Fibroblast of pulmonary artery (primary cell): Measurements from ENCODE around the gene PLXNB2.
"Not testable (repeated sequence)": the region's sequence is repeated elsewhere in the genome, so short reads cannot be mapped to it uniquely, and the experiment has no call there.

Experiments
- DNase-seq: peaks from one replicate; pipeline ENCODE4 v3.0.0-alpha.2; 2010; ENCODE audit warnings: low read depth
- H3K4me3 ChIP-seq: replicated peaks from 2 replicates; pipeline ENCODE4 v1.5.1; 2011; ENCODE audit warnings: low read depth, mild to moderate bottlenecking, control low read depth, low read length, moderate library complexity
- TF ChIP-seq, protein P1 (sequence below): IDR thresholded peaks from 2 replicates; pipeline ENCODE4 v1.5.1; 2011; ENCODE audit warnings: mild to moderate bottlenecking, control low read depth, low read length, inconsistent platforms; ENCODE audit errors: missing control alignments

Gene PLXNB2

GRCh38 chr22:50337262-50338041, 30.0 kb upstream of the PLXNB2 start:
- no peak overlapping the region for H3K4me3 ChIP-seq
- TF ChIP-seq, protein P1, sequence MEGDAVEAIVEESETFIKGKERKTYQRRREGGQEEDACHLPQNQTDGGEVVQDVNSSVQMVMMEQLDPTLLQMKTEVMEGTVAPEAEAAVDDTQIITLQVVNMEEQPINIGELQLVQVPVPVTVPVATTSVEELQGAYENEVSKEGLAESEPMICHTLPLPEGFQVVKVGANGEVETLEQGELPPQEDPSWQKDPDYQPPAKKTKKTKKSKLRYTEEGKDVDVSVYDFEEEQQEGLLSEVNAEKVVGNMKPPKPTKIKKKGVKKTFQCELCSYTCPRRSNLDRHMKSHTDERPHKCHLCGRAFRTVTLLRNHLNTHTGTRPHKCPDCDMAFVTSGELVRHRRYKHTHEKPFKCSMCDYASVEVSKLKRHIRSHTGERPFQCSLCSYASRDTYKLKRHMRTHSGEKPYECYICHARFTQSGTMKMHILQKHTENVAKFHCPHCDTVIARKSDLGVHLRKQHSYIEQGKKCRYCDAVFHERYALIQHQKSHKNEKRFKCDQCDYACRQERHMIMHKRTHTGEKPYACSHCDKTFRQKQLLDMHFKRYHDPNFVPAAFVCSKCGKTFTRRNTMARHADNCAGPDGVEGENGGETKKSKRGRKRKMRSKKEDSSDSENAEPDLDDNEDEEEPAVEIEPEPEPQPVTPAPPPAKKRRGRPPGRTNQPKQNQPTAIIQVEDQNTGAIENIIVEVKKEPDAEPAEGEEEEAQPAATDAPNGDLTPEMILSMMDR = no peak
- no peak for DNase-seq

- not testable (repeated sequence) for DNase-seq, H3K4me3 ChIP-seq
Observed at GRCh38 chr22:50334433-50334832, 27.0 kb upstream of the PLXNB2 start.

DNA sequence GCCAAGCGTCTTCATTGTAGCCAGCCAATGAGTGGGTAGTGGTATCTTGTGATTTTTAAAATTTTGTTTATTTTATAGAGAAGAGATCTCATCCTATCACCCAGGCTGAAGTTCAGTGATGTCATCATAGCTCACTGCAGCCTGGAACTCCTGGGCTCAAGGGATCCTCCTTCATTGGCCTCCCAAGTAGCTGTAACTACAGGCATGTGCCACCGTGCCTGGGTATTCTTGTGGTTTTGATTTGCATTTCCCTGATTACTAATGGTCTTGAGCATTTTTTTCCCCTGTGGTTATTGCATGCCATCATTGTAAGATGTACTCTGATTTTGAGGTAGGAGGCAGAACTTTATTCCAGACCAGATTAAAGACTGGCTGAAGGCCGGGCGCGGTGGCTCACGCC, 21.8 kb upstream of the PLXNB2 start:
- TF ChIP-seq, protein P1 = no peak
- peak; percentile 20 for DNase-seq
- H3K4me3 ChIP-seq = no peak overlapping the region

- no peak for DNase-seq
- TF ChIP-seq, protein P1 = no peak
- peak overlapping the region; percentile 59 for H3K4me3 ChIP-seq
Observed at GRCh38 chr22:50327711-50328019, 20.2 kb upstream of the PLXNB2 start.

- peak; percentile 77 for DNase-seq
- TF ChIP-seq, protein P1 = no peak
- peak within 1 kb of the TSS; percentile 59 for H3K4me3 ChIP-seq
Observed at GRCh38 chr22:50326956-50327710, 19.7 kb upstream of the PLXNB2 start, which contains the start of gene DENND6B. Gene DENND6B (minus strand): TSS chr22:50327012. CDS start chr22:50326988, 24 bp downstream.

- H3K4me3 ChIP-seq = peak overlapping the region; percentile 59
- TF ChIP-seq, protein P1 = no peak
Observed at GRCh38 chr22:50326225-50326955, 18.9 kb upstream of the PLXNB2 start.

More at GRCh38 chr22:50326225-50326955, 18.9 kb upstream of the PLXNB2 start:
- DNase-seq = no peak
